Left forelimb (tissue), 1 donor: ENCODE data around the gene FAM222A.
"Not testable (repeated sequence)": the region's sequence is repeated elsewhere in the genome, so short reads cannot be mapped to it uniquely, and the experiment has no call there.

Experiments used
- DNase-seq: peaks from one replicate; pipeline ENCODE4 v3.0.0-alpha.2; 2018; ENCODE audit warnings: low spot score

The FAM222A gene

GRCh38 chr12:109693653-109694600, 19.7 kb upstream of the FAM222A start:
- no peak for DNase-seq

GRCh38 chr12:109694629-109695028, 19.0 kb upstream of the FAM222A start:
- not testable (repeated sequence) for DNase-seq

GRCh38 chr12:109695416-109695815, 18.2 kb upstream of the FAM222A start:
- DNase-seq = peak; percentile 63

GRCh38 chr12:109695961-109696461, 17.6 kb upstream of the FAM222A start:
- peak; percentile 64 for DNase-seq

GRCh38 chr12:109696485-109697269, 16.9 kb upstream of the FAM222A start:
- no peak for DNase-seq

- no peak for DNase-seq
Observed at GRCh38 chr12:109697270-109697553, 16.4 kb upstream of the FAM222A start.

- no peak for DNase-seq
Observed at GRCh38 chr12:109697877-109698468, 15.7 kb upstream of the FAM222A start.

GRCh38 chr12:109698820-109699219, 14.8 kb upstream of the FAM222A start:
- DNase-seq = no peak

- no peak for DNase-seq
Observed at GRCh38 chr12:109701064-109701463, 12.6 kb upstream of the FAM222A start.

GRCh38 chr12:109702111-109702841, 11.3 kb upstream of the FAM222A start:
- no peak for DNase-seq

GRCh38 chr12:109703684-109704083, 9.9 kb upstream of the FAM222A start:
- DNase-seq = no peak

- no peak for DNase-seq
Observed at GRCh38 chr12:109704371-109705098, 9.1 kb upstream of the FAM222A start.

GRCh38 chr12:109705291-109705690, 8.3 kb upstream of the FAM222A start:
- no peak for DNase-seq

GRCh38 chr12:109706398-109706746, 7.3 kb upstream of the FAM222A start:
- no peak for DNase-seq

- no peak for DNase-seq
Observed at GRCh38 chr12:109706747-109707469, 6.7 kb upstream of the FAM222A start.

- no peak for DNase-seq
Observed at GRCh38 chr12:109707470-109707821, 6.2 kb upstream of the FAM222A start.

GRCh38 chr12:109708939-109709338, 4.7 kb upstream of the FAM222A start:
- no peak for DNase-seq

GRCh38 chr12:109709401-109709991, 4.1 kb upstream of the FAM222A start:
- no peak for DNase-seq

GRCh38 chr12:109710205-109710746, 3.3 kb upstream of the FAM222A start:
- no peak for DNase-seq
